CD8-positive, alpha-beta memory T cell (primary cell): ENCODE results near the gene DHRS2. TPM values are rescaled to one million over a fixed set of nuclear protein-coding genes. Genes with fewer than 3 reads are reported as not detected.
"Not testable (repeated sequence)": the region's sequence is repeated elsewhere in the genome, so short reads cannot be mapped to it uniquely, and the experiment has no call there.

Experiments used
- CTCF ChIA-PET: fragments of 350-600 bp; sonication (Branson Sonifier 250); formaldehyde crosslinking; loops from one replicate; lab custom pipeline; 2021; ENCODE audit warnings: antibody characterized with exemption; lab: Charles Lee
- POLR2A ChIA-PET: fragments of 350-600 bp; sonication (Branson Sonifier 250); formaldehyde crosslinking; loops from one replicate; lab custom pipeline; 2021; ENCODE audit warnings: antibody characterized with exemption; lab: Charles Lee
- DNase-seq, 5 donors: peaks; one replicate each; pipeline versions ENCODE4 v3.0.0 to v3.0.0-alpha.2; 2020 to 2022; ENCODE audit warnings: mixed read lengths in 1 of 5
- H3K27ac ChIP-seq: one replicate; pipeline ENCODE4 v1.7.0; 2013; ENCODE audit warnings: low read depth, mild to moderate bottlenecking, low read length, moderate library complexity
- H3K27me3 ChIP-seq: 2 replicates; pipeline ENCODE4 v1.7.0; 2013; ENCODE audit warnings: low read length, mild to moderate bottlenecking; ENCODE audit not compliant: insufficient read depth, poor library complexity, severe bottlenecking
- H3K36me3 ChIP-seq: 2 replicates; pipeline ENCODE4 v1.7.0; 2013; ENCODE audit warnings: mild to moderate bottlenecking, low read length, moderate library complexity; ENCODE audit not compliant: insufficient read depth
- H3K4me1 ChIP-seq: 2 replicates; pipeline ENCODE4 v1.7.0; 2013; ENCODE audit warnings: mild to moderate bottlenecking, low read length, moderate library complexity; ENCODE audit not compliant: insufficient read depth
- H3K4me3 ChIP-seq: 2 replicates; pipeline ENCODE4 v1.7.0; 2013; ENCODE audit warnings: mild to moderate bottlenecking, low read length
- H3K9me3 ChIP-seq: 2 replicates; pipeline ENCODE4 v1.7.0; 2013; ENCODE audit warnings: mild to moderate bottlenecking, low read length
- H3K27ac Mint-ChIP-seq, 8 donors: one replicate each; pipeline ENCODE4 v1.8.0; 2020 to 2021; ENCODE audit warnings: mixed read lengths in 8 of 8, mild to moderate bottlenecking in 6 of 8, inconsistent platforms in 3 of 8, moderate library complexity in 3 of 8
- H3K27me3 Mint-ChIP-seq, 2 donors: one replicate each; pipeline ENCODE4 v1.8.0; 2020 to 2021; ENCODE audit warnings: mixed read lengths in 2 of 2, mild to moderate bottlenecking in 1 of 2, moderate library complexity in 1 of 2
- H3K36me3 Mint-ChIP-seq, 3 donors: one replicate each; pipeline ENCODE4 v1.8.0; 2020 to 2021; ENCODE audit warnings: mixed read lengths in 3 of 3, inconsistent platforms in 1 of 3, mild to moderate bottlenecking in 1 of 3
- H3K4me1 Mint-ChIP-seq, 3 donors: one replicate each; pipeline ENCODE4 v1.8.0; 2020 to 2021; ENCODE audit warnings: mixed read lengths in 3 of 3, inconsistent platforms in 1 of 3, mild to moderate bottlenecking in 1 of 3
- H3K4me3 Mint-ChIP-seq, 7 donors: one replicate each; pipeline ENCODE4 v1.8.0; 2020 to 2021; ENCODE audit warnings: mixed read lengths in 7 of 7, mild to moderate bottlenecking in 6 of 7, moderate library complexity in 4 of 7, inconsistent platforms in 2 of 7
- H3K9me3 Mint-ChIP-seq, 5 donors: one replicate each; pipeline ENCODE4 v1.8.0; 2020 to 2022; ENCODE audit warnings: mixed read lengths in 5 of 5, mild to moderate bottlenecking in 3 of 5, moderate library complexity in 2 of 5, inconsistent platforms in 1 of 5
- polyA plus RNA-seq: library from polyadenylated mRNA; unstranded; fragments of 300-500 nt; fragmentation: Illumina TruSeq; gene quantifications from one replicate; pipeline ENCODE4 v1.2.3, GENCODE V29; 2021
- total RNA-seq, 2 experiments: library from RNA; stranded (reverse); gene quantifications; one replicate each; pipeline ENCODE4 v1.2.3, GENCODE V29; 2021

DHRS2 gene
- total and polyA plus RNA-seq, 3 experiments from 2014 or later, result 3.0 to 3.1 TPM; not detected in 1

DNA sequence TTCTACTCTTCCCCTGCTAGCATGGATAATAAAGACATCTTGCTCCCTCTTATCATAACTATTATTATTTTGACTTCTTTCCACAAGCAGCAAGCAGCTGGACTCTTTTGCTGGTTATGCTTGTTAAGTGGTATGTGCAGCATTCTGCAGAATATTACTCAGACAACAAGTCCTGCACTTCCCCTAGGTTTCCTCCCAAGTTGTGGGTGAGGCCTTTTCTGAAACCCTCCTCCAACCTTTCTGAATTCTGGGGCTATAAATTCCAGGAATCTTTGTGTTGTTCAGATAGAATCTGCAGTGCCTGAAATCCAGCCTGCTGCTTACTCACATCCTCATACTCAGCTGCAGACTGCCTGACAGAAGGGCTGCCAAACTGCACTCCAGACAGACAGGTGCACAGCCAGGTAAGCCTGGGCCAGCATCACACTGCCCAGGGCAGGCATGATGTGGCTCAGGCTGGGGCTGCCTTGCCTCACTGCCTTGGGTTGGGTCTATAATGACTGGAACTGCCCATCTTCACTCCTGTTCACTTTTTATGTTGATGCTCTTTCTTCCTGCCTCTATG lies 6.2 kb upstream of the DHRS2 start:
- Mint-ChIP-seq H3K27me3 (peaks cover 2 to 22% of the 10 kb centered on the region in 2 donors), H3K36me3 (no peaks in the 10 kb centered on the region), H3K4me3 (no peak overlapping the region), H3K9me3 (peaks cover 5 to 6% (median 6%) of the 10 kb centered on the region in 5 donors), H3K4me1 (peaks cover 9 to 13% (median 9%) of the 10 kb centered on the region in 3 donors), H3K27ac (peak overlapping the region in 1 of 8 donors; percentile 4)
- no peak for DNase-seq
- Histone ChIP-seq H3K36me3 (no peaks in the 10 kb centered on the region), H3K4me1 (peaks cover 8% of the 10 kb centered on the region), H3K4me3 (no peak overlapping the region), H3K27me3 (no peaks in the 10 kb centered on the region), H3K9me3 (no peaks in the 10 kb centered on the region), H3K27ac (no peak overlapping the region)
- ChIA-PET POLR2A (no interaction called here), CTCF (interaction anchor here (5.1 kb wide), 1 partner anchor 17 kb away, joined by 51 read pairs; no protein-coding TSS in a partner anchor)

DNA sequence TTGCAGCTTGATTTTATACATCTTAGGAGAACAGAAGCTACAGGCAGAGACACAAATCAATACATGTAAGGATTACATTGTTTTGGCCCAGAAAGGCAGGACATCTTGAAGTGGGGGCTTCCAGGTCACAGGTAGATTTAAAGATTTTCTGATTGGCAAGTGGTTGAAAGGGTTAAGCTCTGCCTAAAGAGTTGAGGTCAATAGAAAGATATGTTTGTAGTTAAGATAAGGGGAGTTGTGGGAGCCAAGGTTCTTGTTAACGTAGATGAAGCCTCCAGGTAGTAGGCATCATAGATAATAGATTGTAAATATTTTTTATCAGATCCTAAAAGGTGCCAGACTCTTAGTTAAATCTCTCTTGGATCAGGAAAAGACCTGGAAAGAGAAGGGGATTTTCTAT lies 5.5 kb upstream of the DHRS2 start:
- H3K4me1 Mint-ChIP-seq, result peaks cover 9 to 13% (median 9%) of the 10 kb centered on the region in 3 donors
- Histone ChIP-seq H3K27ac (no peak overlapping the region), H3K4me1 (peaks cover 8% of the 10 kb centered on the region), H3K27me3 (no peaks in the 10 kb centered on the region), H3K4me3 (no peak overlapping the region), H3K36me3 (no peaks in the 10 kb centered on the region), H3K9me3 (no peaks in the 10 kb centered on the region)
- H3K27ac Mint-ChIP-seq, result no peak overlapping the region
- H3K9me3 Mint-ChIP-seq, result peaks cover 0 to 4% (median 0%) of the 10 kb centered on the region in 5 donors
- H3K36me3 Mint-ChIP-seq, result no peaks in the 10 kb centered on the region
- ChIA-PET POLR2A (no interaction called here), CTCF (interaction anchor here (1.9 to 5.1 kb wide), 5 partner anchors 10 to 324 kb away, joined by 11 to 51 read pairs (median 21); partner anchors contain the start of gene DHRS4)
- no peak overlapping the region for H3K4me3 Mint-ChIP-seq
- DNase-seq, result no peak
- H3K27me3 Mint-ChIP-seq, result peaks cover 2 to 15% of the 10 kb centered on the region in 2 donors

DNA sequence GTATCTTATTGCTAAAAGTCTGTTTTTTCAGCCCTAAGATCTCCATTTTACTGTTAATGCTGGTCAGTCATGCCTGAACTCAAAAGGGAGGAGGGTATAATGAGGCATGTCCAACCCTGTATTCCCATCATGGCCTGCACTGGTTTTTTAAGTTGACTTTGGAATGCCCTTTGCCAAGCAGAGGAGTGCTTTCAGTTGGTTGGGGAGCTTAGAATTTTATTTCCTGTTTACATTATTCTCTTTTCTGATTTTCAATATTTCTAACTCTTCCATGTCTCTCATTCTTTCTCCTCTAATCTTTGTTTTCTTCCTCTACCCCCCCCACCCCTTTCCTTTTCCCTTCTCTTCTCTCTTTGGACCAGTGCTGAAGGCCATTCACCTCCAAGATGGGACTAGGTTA lies 4.9 kb upstream of the DHRS2 start:
- H3K4me1 ChIP-seq, result peaks cover 8% of the 10 kb centered on the region
- H3K27me3 ChIP-seq, result no peaks in the 10 kb centered on the region
- peak overlapping the region in 1 of 8 donors; percentile 12 for H3K27ac Mint-ChIP-seq
- H3K27me3 Mint-ChIP-seq, result peaks cover 2 to 9% of the 10 kb centered on the region in 2 donors
- H3K9me3 Mint-ChIP-seq, result peaks cover 0 to 1% (median 0%) of the 10 kb centered on the region in 5 donors
- no peak overlapping the region for H3K27ac ChIP-seq
- H3K4me3 Mint-ChIP-seq, result no peak overlapping the region
- no peak overlapping the region for H3K4me3 ChIP-seq
- CTCF ChIA-PET, result interaction anchor here (0.7 to 5.1 kb wide), 26 partner anchors 10 to 417 kb away, joined by 3 to 51 read pairs (median 5); partner anchors contain the start of gene DHRS4
- POLR2A ChIA-PET, result no interaction called here
- H3K9me3 ChIP-seq, result no peaks in the 10 kb centered on the region
- DNase-seq, result no peak
- no peaks in the 10 kb centered on the region for H3K36me3 Mint-ChIP-seq
- H3K36me3 ChIP-seq, result no peaks in the 10 kb centered on the region
- H3K4me1 Mint-ChIP-seq, result peaks cover 9 to 13% (median 9%) of the 10 kb centered on the region in 3 donors

GRCh38 chr14:23631702-23632460 lies 4.3 kb upstream of the DHRS2 start:
- H3K27me3 ChIP-seq, result no peaks in the 10 kb centered on the region
- H3K27ac ChIP-seq, result no peak overlapping the region
- peak overlapping the region; percentile 4 to 70 (median 54) for H3K4me3 Mint-ChIP-seq
- ChIA-PET POLR2A (no interaction called here), CTCF (interaction anchor here (0.7 to 5.1 kb wide), 36 partner anchors 9 to 479 kb away, joined by 3 to 51 read pairs (median 4); partner anchors contain the start of genes DHRS4 and THTPA)
- H3K36me3 ChIP-seq, result no peaks in the 10 kb centered on the region
- H3K4me1 ChIP-seq, result peaks cover 8% of the 10 kb centered on the region
- peak overlapping the region; percentile 53 for H3K4me3 ChIP-seq
- peaks cover 2 to 7% of the 10 kb centered on the region in 2 donors for H3K27me3 Mint-ChIP-seq
- DNase-seq, result peak; percentile 54 to 70 (median 65)
- peak overlapping the region in 2 of 8 donors; percentile 16 to 29 for H3K27ac Mint-ChIP-seq
- no peaks in the 10 kb centered on the region for H3K9me3 ChIP-seq
- H3K36me3 Mint-ChIP-seq, result no peaks in the 10 kb centered on the region
- peaks cover 9 to 13% (median 9%) of the 10 kb centered on the region in 3 donors for H3K4me1 Mint-ChIP-seq
- H3K9me3 Mint-ChIP-seq, result peaks cover 0 to under 1% (median 0%) of the 10 kb centered on the region in 5 donors

GRCh38 chr14:23632461-23633159 lies 3.6 kb upstream of the DHRS2 start:
- H3K4me1 Mint-ChIP-seq, result peaks cover 9 to 13% (median 9%) of the 10 kb centered on the region in 3 donors
- DNase-seq, result no peak
- POLR2A ChIA-PET, result no interaction called here

DNA sequence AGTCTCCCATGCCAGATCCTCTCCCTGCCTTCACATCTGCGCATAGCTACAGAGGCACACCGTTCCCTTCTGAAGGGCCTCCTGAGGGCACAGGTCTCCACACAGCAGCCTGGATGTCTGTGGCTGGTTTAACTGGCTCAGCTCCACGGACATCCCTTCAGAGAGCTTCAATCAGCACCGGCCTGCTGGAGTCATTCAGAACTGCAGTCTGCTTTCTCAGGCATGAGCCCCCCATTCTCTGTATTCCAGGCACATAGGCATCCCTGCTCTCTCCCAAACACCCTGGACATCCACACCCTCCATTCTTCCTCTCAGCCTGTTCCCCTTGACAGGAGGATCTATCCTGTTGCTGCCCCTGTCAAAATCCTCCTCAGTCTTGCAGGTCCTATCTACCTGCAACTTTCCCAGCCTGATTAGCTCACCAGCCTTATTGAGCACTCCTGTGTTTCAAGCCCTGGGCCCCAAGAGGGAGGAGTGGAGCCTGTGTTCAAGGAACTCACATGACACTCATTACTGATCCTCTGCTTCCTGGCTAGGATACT lies 2.9 kb upstream of the DHRS2 start:
- H3K4me3 Mint-ChIP-seq, result no peak overlapping the region
- H3K27me3 Mint-ChIP-seq, result peaks cover 0 to 1% of the 10 kb centered on the region in 2 donors
- CTCF ChIA-PET, result interaction anchor here (1.1 to 5.1 kb wide), 10 partner anchors 8 to 477 kb away, joined by 3 to 51 read pairs (median 8); no protein-coding TSS in a partner anchor
- DNase-seq, result no peak
- peaks cover 0 to 2% (median 0%) of the 10 kb centered on the region in 5 donors for H3K9me3 Mint-ChIP-seq
- H3K36me3 Mint-ChIP-seq, result no peaks in the 10 kb centered on the region
- H3K9me3 ChIP-seq, result no peaks in the 10 kb centered on the region
- no peak overlapping the region for H3K4me3 ChIP-seq
- no peaks in the 10 kb centered on the region for H3K36me3 ChIP-seq
- H3K27me3 ChIP-seq, result no peaks in the 10 kb centered on the region
- H3K27ac Mint-ChIP-seq, result peak overlapping the region in 2 of 8 donors; percentile 3 to 44
- H3K4me1 Mint-ChIP-seq, result peaks cover 9 to 13% (median 9%) of the 10 kb centered on the region in 3 donors
- peaks cover 8% of the 10 kb centered on the region for H3K4me1 ChIP-seq
- POLR2A ChIA-PET, result interaction anchor here (0.6 kb wide), 1 partner anchor 797 kb away, joined by 4 read pairs; the partner anchor contains the start of gene KHNYN
- no peak overlapping the region for H3K27ac ChIP-seq

More at GRCh38 chr14:23632461-23633159, 3.6 kb upstream of the DHRS2 start:
- Histone ChIP-seq H3K36me3 (no peaks in the 10 kb centered on the region), H3K27me3 (no peaks in the 10 kb centered on the region), H3K9me3 (no peaks in the 10 kb centered on the region), H3K4me3 (peak overlapping the region; percentile 53), H3K4me1 (peaks cover 8% of the 10 kb centered on the region), H3K27ac (no peak overlapping the region)
- peak overlapping the region in 2 of 8 donors; percentile 8 to 44 for H3K27ac Mint-ChIP-seq
- H3K27me3 Mint-ChIP-seq, result peaks cover under 1 to 1% of the 10 kb centered on the region in 2 donors
- no peaks in the 10 kb centered on the region for H3K36me3 Mint-ChIP-seq
- peak overlapping the region in 4 of 7 donors; percentile 4 to 70 (median 60) for H3K4me3 Mint-ChIP-seq
- CTCF ChIA-PET, result interaction anchor here (0.7 to 5.1 kb wide), 34 partner anchors 8 to 478 kb away, joined by 3 to 51 read pairs (median 4); partner anchors contain the start of genes DHRS4 and THTPA
- no peaks in the 10 kb centered on the region for H3K9me3 Mint-ChIP-seq

- H3K4me3 ChIP-seq, POLR2A ChIA-PET, H3K27me3 ChIP-seq, H3K27me3 Mint-ChIP-seq, H3K9me3 Mint-ChIP-seq, H3K27ac ChIP-seq, H3K27ac Mint-ChIP-seq, H3K9me3 ChIP-seq, H3K4me1 ChIP-seq, H3K4me3 Mint-ChIP-seq, H3K36me3 ChIP-seq, DNase-seq, H3K36me3 Mint-ChIP-seq: not testable (repeated sequence)
- H3K4me1 Mint-ChIP-seq, result peaks cover 9 to 13% (median 9%) of the 10 kb centered on the region in 3 donors
- CTCF ChIA-PET, result interaction anchor here (5.1 kb wide), 1 partner anchor 22 kb away, joined by 51 read pairs; no protein-coding TSS in a partner anchor
Observed at GRCh38 chr14:23634698-23635412, 1.3 kb upstream of the DHRS2 start.
